GM19239 (cell line): ENCODE results near the gene GRPEL1.

ENCODE experiments used
- DNase-seq: peaks from one replicate; pipeline ENCODE4 v3.0.0; 2011; ENCODE audit warnings: low spot score; ENCODE audit not compliant: insufficient read length
- FAIRE-seq: peaks from 2 replicates; lab custom pipeline; 2011; peaks lifted over from hg19 to GRCh38; lab: Jason Lieb, UNC

The GRPEL1 gene

DNA sequence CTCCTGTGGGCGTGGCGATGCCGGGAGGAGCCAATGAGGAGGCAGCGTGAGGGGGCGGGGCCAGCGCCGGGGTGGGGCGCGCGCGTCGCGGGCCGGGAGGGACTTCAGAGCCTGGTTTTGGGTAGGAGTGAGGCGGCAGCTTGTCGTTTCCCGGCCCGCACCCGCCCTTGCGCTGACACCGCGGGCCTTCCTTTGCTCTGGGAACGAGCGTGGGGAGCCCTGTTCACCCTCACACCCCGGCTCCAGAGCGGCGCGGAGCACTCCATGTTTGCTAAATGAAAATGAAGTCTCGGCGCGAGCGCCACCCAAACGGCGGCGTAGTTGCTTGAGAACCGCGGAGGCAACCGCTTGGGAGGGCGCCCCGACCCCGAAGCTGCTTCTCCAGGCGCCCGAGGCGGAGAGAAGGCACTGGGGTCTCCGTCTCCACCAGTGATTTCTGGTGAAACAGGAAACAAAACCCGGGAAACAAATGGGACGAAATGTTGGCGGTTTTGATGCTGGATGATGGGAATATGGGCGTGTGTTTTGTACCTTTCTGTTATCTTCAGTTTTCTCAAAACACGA is 497 bp upstream of the GRPEL1 start:
- no peak for DNase-seq
- peak; percentile 23 for FAIRE-seq

DNA sequence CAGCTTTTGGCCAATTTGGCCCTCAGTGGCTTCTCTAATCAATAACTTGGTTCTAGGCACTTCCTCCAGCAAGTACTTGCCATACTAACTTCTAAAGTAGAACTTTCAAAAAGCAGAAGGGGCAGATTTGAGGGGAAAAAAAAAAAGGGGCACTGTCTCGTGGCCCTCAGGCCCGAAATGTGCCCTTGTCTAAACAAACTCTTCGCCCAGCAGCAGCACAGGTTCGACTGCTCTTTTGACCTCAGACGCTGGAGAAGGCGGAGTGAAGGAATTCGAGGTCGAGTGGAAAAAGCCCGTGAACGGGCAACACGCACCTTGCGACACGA is 775 bp downstream of the GRPEL1 start:
- FAIRE-seq = no peak
- no peak for DNase-seq

DNA sequence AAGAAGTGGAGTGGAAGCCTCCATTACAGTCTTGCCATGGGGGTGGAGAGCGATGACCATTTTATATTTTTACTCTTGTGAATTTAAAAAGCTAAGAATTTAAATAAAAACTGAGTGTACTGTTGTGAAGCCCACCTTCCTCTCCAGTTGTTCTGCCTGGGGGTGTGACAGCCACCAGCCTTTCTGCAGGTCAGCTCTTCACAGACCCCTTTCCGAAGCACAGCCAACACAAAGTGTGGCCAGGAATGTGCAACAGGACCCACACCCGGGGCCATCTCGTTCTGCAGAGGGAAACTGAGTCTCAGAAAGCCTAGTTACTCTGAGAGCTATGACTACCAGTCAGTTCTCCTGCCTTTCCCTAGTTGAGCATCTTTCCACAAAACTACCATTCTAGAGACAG is 1.4 kb downstream of the GRPEL1 start:
- FAIRE-seq = no peak
- DNase-seq = no peak

DNA sequence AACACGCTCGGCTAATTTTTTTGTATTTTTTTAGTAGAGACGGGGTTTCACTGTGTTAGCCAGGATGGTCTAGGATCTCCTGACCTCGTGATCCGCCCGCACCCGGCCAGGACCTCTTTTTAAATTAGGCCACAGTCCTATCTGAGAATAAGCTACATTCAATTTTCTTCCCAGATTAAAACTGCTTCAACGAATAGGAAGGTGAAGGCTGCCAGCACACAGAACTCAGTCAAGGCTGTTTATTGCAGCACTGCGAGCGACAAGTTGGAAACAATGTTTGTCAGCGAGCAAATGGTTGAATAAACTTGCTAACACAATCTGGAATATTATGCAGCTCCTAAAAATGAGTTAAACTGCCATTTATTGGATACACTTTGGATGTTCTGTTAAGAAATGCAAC is 1.9 kb downstream of the GRPEL1 start:
- DNase-seq = no peak
- no peak for FAIRE-seq

DNA sequence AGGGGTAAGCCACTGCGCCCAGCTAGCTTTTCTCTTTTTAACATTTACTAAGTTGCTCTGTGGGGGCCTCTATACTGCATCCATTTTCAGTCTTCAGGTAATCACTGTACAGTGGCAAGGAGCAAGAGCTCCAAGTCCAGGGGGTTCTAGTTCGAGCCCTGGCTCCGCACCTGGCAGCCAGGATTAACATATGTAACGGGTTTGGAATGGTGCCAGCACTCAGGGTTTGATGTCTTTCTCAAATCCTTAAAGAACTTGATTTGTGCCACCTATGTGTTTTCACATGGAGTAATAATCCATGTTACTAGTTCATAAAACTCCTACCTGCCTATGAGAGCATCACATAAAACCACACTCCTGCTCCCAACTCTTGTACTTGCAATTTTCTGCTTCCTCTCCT is 4.5 kb downstream of the GRPEL1 start:
- no peak for FAIRE-seq

DNA sequence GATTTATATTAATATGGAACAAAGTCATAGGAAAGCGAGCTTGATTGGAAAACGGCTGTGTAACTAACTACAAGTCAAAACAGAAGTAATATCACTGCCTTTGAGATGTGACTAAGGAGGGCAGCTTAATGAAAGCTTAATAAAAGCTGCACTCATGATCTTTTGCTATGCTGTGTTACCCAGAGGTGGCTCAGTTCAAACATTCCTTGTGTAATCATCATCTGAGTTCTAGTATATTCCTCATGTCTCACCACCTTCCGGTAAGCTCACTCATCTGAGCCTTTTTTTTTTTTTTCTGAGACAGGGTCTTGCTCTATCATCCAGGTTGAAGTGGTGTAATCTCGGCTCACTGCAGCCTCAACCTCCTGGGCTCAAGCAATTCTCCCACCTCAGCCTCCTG is 5.0 kb downstream of the GRPEL1 start:
- DNase-seq (no peak), FAIRE-seq (no peak)

More for the DNA sequence above, 4.5 kb downstream of the GRPEL1 start:
- DNase-seq = no peak

DNA sequence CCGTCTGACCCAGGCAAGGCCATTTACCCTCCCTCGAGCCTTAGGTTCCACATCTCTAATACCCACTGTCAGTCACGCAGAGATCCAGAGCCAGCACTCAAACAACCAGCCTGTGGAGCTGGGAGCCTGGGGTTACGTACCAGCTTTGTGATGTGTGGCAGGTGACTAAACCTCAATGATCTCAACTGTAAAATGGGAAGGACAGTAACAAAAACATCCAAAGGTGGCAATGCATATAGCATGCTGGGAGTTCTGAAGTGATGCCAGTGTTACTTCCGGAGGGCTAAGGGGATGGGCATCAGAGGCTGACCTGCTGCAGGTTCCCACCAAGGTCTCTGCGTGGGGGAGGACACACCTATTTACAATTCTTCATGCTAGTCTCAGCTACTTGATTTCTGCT is 6.0 kb downstream of the GRPEL1 start:
- no peak for FAIRE-seq
- DNase-seq = no peak

DNA sequence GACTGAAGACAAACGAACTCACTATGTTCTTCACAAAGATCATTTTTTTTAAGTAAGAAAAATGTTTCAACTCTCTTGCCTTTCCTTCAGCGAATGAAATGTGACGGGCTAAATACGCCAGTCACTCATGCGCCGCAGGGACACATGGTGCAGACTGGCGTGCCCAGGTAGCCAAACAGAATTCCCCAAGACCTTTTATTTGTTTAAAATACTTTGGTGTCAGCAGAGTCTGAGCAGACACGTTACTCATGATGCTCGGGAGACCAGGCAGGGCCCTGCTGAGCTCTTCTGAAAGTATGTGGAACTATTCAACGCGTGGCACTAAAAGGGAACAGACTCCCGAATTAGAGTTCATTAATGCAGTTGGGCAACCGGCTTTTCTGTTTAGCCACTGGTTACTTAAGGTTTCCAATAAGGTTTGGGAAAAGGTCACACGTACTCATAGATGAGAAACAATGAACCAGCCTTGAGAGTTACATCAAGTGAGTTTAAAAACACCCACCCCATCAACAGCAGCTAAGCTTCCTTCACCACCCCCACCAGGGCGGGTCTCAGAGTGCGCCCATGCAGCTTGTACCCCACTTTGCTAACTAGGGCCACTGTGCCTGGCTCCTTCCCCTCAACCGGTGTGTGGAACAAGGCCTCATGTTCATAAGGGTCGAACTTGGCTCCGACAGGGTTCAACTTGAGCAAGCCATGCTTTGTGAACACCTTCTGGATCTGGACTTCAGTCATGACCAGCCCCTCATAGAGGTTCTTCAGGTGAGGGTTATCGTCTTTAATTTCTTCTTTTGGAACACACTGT is 7.3 kb downstream of the GRPEL1 start:
- FAIRE-seq (no peak), DNase-seq (no peak)

DNA sequence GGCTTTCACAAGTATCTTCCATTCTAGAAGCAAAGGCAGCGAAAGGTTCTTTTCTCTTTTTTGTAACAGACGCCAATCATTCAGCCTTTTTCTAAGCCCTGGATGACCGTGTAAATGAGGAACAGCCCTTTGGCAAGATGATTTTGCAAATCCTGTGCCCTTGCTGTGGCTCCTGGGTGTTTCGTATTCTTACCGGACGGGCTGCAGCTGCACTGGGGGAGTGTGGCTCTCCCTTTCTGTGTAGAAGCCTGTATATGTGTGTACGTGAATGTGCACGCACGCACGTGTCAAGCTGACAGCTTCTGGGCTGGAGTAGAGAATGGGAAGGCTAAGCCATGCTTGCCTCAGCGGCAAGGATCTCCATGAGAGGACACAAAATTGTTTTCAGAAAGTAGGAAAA is 8.2 kb downstream of the GRPEL1 start:
- DNase-seq (no peak), FAIRE-seq (no peak)

DNA sequence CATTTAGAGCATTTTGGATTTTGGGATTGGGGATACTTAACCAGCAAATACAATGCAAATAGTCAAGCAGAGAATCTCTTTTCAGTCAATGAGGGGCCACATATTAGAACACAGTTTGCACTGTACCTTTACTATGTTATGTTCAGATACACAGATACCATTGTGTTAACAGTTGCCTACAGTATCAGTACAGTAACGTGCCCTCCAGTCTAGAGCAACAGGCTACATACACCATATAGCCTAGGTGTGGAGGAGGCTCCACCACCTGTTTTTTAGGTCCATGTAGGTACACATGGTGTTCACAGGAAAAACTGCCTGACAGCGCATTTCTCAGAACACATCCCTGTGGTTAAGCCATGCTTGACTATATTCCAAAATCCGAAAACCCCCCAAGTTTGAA is 9.1 kb downstream of the GRPEL1 start:
- DNase-seq (no peak), FAIRE-seq (no peak)

DNA sequence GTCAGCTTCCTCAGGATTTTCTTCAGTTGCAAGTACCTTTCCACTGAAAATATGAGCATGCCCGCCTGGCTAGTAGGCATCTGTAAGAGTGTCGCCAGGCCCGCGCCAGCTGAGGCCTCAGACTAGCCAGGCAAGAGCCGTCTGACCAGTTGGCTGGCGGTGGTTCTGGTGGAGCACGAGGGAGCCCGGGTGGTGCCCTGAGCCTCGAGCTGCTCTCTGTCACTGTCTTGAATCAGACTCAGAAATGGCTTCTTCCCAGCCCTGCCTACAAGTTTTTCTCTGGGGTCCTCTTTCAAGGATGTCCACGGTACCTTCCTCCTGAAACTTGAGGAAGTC is 11.9 kb downstream of the GRPEL1 start:
- DNase-seq = no peak
- FAIRE-seq = no peak

DNA sequence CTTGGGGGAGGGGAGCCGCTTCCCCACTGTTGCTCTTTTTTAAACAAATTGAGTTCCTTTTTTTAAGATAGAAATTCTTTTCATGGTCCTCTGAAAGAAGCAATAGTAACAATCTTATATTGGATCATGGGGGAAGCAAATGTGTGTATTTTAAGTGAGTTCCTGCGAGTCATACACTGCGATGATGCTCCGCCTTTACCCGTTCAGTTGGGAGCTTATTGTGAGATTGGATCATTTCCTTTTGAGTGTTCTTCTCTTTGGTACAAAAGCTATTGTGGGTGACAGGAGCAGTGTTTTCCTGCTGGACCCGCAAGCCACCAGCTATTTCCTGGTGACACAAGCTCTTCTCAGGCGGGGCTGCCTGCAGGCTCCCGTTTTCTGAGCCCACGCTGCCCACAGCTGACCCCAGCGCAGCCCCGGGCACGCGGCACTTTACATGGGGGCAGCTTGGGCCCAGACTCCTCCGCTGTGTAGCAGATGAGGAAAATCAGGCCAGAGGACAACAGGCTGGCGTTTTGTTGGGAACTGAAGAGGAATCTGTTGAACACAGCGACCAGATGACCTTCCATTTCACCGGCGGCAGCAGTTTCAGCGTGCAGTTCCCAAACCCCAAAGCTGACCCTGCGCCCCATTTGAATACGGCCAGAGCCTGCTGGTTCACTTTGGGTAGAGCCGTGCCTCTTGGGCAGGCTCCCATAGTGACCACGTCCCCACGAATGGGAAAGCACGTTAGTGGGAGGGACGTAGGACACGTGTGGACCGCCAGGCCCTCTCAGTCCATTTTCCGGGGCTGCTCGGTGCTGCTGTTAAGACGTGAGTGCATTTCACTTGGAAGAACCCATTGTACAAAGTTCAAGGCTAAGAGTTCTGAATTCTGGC is 12.5 kb downstream of the GRPEL1 start:
- FAIRE-seq = no peak
- DNase-seq = no peak

DNA sequence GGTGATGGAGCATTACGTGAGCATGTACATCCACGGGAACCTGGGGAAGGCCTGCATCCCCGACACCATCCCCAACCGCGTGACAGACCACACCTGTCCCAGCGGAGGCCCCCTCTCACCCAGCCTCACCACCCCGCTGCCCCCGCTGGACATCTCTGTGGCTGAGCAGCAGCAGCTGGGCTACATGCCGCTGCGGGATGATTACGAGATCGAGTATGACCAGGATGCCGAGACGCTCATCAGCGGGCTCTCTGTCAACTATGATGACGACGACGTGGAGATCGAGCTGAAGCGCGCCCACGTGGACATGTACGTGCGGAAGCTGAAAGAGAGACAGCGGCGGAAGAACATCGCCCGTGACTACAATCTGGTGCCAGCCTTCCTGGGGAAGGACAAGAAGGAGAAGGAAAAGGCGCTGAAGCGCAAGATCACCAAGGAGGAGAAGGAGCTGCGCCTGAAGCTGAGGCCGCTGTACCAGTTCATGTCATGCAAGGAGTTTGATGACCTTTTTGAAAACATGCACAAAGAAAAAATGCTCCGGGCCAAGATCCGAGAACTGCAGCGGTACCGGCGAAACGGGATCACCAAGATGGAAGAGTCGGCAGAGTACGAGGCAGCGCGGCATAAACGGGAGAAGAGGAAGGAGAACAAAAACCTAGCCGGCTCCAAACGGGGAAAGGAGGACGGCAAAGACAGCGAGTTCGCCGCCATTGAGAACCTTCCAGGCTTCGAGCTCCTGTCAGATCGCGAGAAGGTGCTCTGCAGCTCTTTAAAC is 13.6 kb downstream of the GRPEL1 start:
- FAIRE-seq = no peak

DNA sequence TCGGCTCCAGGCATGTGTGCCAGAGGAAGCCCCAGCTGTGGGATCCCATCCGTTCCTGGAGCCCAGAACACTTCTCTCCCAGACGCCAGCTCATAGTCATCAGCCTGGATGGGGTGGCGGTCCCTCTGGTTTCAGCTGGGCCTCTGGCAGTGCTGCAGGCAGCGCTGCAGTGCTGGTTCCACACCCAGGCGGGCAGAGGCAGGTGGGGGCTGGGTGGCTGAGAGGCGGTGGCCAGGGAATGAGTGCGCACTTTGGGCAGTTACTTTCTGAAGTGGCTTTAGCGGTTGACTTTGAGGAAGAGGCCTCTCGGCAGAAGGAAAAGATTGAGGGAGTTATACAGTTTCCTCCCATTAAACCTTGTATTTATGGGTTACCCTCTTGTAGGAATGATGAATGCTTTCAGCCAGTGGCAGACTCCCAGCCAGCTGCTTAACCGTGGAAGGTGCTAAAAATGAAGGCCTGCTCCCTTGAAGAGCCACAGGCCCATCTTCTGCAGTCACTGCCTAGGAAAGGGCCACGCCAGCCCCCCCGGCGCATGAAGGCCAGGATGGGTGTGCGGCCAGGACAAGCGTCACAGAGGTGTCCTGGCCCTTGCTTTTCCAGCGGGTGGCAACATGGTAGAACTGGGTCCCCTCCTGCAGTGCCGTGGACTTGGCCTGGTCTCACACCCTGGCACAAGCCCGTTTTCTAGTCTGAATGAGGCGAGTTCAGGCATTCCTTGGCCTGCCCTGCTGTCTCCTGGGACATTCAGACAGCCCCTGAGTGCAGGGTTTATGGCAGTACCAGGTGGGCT is 14.7 kb downstream of the GRPEL1 start:
- DNase-seq = no peak

More for the DNA sequence above, 13.6 kb downstream of the GRPEL1 start:
- no peak for DNase-seq

DNA sequence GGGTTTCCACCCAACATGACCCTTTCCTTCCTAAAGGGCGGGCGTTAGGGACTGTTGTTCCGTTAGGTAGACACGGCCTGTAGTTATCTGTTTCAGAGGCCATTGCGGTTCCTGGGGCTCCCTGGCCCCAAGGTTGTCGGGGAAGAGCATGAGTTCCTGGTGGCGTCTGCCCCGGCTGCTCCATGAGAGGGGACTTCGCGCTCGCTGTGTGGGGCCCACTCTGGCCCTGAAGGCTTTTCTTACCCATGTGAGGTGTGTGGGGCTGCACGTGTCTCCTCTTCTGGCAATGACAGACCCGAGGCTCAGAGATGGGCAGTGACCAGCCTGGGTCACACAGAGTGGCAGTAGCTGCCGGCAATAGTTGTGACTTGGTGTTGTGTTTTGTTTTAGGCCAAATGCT is 15.6 kb downstream of the GRPEL1 start:
- FAIRE-seq (no peak), DNase-seq (no peak)

More for the DNA sequence above, 14.7 kb downstream of the GRPEL1 start:
- no peak for FAIRE-seq

DNA sequence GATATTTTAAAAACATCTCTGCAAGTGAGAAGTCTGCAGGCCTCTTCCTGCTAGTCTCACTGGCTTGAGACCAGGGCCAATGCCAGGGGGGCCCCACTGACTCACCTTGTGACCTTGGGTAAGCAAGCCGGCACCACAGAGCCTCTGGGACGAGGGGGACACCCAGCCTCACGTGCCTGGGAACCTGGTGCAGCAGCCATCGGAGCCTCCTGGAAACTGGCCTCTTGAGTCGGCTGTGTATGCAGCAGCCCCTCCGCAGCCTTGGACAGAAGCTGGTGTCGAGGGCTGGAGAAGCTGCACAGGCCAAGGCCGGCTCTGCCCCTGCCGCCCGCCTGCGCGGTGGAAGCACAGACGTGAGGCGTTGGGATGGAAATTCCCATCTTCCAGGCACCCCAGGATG is 16.0 kb downstream of the GRPEL1 start:
- no peak for DNase-seq
- FAIRE-seq = no peak

DNA sequence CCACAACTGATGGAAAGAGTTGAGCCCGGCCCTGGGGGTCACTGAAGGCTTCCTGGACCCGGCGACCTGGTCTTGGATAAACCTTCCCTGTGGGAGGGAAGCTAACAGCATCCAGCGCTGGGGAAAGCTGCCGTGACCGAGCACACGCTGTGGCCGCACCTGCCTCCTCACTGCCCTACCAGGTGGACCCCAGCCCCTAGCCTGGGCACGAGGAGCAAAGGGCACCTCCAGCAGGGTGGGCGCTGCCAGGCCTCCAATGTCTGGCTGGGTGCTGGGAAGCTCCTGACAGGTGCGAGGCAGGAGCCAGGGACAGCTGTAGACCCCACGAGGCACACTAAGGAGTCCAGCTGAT is 16.7 kb downstream of the GRPEL1 start:
- FAIRE-seq (no peak), DNase-seq (no peak)

DNA sequence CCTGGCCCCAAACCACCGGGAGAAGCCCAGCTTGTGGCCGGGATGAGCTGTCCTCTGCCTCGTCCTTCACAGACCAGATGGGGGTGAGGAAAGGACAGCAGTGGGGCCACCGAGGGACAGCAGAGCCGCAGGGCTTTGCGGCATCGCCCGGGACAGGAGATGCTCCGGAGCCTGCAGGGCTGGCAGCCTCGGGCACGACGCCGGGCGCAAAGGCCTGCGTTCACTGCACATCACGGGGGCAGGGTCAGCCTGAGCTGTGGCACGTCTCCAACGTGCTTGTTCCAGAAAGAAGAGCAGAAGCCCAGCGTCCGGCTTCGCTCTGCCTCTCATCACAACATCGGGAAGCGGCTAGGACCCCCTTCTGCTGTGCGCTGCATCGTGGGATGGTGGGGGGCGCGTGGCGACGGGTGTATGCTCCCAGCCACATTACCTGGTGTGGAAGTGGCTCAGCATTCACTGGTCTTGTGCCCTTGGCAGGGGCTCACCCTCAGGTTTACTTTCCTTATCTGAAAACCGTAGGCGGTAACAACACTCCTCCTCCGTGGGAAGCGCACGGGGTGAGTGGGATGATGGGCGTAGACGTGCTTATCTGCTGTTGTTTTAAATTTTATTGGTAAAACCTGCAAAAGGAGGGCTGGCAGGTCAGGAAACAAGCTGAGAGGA is 17.3 kb downstream of the GRPEL1 start:
- DNase-seq (no peak), FAIRE-seq (no peak)

DNA sequence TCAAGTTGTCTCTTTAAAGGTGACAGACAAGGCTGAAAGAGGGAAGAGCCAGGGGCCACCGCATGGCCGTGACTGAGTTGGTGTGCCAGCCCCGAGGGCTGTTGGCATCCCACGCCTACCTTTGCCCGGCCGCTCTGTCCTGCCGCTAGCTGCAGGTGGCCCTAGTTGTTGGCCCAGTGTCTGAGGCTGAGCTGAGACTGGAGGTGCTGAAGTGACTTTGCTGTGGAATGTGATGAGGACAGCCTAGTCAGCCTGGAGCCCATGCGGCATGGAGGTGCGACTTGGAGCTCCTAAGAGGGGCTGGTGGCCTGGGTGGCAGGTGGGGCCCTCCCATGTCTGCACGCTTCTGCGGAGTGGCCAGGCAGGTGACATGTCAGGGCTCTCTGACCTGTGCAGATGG is 18.1 kb downstream of the GRPEL1 start:
- no peak for DNase-seq
- FAIRE-seq = no peak
